Measurements from ENCODE around the gene IFTAP.
"Not testable (repeated sequence)": the region's sequence is repeated elsewhere in the genome, so short reads cannot be mapped to it uniquely, and the experiment has no call there.

IFTAP gene

DNA sequence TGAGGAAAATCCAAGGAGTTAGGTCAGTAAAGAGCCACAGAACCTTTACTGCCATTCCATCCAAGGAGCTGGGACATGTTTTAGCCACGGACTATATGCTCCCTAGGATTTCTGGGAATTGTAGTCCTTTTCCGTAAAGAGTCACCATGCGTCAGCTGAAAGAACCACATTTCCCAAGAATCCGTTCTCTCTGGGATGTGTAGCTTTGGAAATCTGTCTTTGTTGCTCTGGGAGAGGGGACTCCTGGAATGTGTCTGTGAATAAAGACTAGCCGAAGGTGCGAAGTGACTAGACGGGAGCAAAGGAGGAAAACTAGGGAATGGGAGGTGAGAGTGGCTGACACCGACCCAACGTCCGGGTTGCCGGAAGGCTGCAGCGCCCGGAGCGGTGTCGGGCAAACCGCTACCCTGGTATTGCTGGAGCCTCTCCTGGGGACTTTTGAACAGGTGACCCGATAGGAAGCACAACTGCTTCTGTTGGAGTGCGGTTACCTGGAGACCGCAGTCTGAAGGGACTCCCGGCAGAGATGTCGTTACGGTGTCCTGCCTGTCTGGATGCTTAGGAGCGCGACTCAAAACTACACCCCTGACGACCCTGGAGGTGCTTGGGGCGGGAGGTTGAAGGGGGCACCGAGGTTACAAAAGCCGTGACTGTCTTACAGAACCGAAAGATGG, at the start of gene IFTAP:
Gene IFTAP (plus strand): TSS at position 187 of the 674 bp plus-strand sequence. CDS start 15,602 bp downstream, outside the sequence.
- peak; percentile 21 for DNase-seq

DNA sequence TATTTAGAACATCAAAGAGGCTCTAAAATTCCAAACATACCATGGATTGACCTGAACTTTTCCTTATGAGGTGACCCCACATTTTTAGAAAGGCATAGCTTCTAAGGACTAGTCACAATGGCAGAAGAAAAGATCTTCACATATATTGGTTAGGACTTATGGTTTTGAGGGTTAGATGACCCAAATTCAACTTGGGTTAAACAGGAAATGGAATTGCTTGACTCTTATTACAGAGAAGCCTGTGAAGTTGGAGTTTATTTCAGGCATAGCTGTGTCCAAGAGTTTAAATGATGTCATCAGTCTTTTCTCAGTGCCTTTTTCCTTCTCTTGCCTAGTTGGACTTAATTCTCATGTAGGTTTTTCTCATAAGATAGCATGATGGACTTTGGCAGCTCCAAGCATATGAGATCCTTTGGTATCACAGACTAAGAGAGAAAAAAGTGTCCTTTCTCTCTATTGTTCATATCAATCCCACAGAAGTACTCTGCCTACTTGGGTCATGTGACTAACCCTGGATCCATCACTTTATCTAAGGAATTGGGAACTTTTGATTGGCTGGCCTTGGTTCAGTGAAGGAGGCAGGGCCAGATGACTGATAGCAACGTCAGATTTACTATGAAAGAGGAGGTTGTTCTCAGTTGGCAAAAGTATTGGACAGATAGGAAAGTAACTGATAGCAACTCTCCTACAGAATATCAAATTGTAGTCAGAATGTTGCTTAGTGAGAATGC, 43.8 kb upstream of the IFTAP start:
- no peak for DNase-seq

DNA sequence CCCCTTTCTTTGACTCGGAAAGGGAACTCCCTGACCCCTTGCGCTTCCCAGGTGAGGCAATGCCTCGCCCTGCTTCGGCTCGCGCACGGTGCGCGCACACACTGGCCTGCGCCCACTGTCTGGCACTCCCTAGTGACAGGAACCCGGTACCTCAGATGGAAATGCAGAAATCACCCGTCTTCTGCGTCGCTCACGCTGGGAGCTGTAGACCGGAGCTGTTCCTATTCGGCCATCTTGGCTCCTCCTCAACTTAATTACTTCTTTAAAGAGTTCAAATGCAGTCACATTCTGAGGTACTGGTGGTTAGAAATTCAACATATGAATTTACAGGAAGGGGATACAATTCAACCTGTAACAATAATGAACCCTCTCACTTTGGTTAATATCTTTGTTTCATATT, 36.9 kb upstream of the IFTAP start:
- DNase-seq: not testable (repeated sequence)

GRCh38 chr11:36557991-36558390, 36.3 kb upstream of the IFTAP start:
- no peak for DNase-seq

DNA sequence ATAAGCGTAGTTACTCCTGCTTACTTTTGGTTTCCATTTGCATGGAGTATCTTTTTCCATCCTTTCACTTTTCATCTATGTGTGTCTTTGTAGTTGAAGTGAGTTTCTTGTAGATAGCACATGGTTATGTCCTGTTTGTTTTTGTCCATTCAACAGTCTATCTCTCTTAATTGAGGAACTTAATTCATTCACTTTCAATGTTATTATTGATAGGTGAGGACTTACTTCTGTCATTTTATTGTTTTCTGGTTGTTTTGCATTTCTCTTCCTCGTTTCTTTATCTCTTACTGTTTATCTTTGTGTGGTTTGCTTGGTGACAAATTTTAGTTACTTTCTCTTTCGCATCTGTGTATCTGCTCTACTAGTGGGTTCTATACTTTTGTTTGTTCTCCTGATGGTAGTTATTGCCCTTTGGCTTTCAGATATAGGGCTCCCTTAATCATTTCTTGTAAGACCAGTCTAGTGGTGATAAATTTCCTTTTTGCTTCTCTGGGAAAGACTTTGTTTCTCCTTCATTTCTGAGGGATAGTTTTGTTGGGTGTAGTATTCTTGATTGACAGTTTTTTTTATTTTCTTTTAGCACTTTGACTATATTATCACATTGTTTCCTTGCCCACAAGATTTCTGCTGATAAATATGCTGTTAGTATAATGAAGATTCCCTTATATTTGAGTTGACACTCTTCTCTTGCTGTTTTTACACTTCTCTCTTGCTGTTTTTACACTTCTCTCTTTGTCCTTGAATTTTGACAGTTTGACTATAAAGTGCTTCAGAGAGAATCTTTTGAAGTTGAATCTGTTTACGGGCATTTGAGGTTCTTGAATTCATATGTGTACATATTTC, 35.5 kb upstream of the IFTAP start:
- no peak for DNase-seq

- DNase-seq: no peak
Observed at GRCh38 chr11:36564376-36565030, 29.8 kb upstream of the IFTAP start.

DNA sequence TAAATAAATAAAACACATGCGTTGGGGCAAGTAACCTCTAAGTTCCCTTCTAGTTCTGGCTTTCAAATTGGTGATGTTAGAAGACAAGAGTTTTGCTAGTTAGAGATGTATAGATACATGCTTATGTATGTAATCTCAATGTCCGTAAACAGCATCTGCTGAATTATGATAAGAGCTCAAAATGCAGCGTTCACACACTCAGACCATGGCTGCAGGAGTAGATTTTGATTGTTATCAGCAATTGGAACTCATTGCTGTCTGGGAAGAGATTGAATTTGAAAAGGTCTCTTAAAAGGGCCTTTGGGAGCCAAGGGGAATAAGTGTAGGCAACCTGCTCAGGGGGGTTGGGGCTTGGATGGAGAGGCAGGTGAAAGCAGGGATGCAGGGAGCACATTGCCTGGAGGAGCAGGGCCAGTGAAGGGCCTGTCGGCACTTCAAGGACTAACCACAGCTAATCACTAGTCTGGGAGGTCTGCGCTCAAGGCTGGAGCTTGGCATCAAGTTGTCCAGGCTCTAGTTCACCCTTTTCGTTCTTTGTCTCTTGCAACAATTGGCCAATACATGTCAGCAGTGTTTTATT, 29.2 kb upstream of the IFTAP start:
- no peak for DNase-seq

- DNase-seq: no peak
Observed at GRCh38 chr11:36566407-36567053, 27.8 kb upstream of the IFTAP start.

DNA sequence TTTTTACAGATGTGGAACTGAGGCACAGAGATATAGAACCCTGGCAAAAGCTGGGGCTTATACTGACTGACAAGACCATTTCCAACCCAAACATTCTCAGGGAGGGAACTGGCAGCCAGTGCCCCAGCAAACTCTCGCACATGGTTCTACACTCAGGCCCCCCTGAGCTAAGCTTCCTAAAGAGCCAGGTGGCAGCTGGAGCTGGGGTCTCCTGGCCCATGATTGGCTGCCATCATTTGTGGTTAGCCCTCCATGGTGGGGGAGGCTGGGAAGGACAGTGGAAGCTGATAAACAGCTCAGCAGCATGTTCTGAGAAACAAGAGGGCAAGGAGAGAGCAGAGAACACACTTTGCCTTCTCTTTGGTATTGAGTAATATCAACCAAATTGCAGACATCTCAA, 26.6 kb upstream of the IFTAP start, which contains the start of gene RAG1:
Gene RAG1 (plus strand): TSS at position 314 of the 400 bp plus-strand sequence. CDS start 5,298 bp downstream, outside the sequence.
- DNase-seq: no peak

DNA sequence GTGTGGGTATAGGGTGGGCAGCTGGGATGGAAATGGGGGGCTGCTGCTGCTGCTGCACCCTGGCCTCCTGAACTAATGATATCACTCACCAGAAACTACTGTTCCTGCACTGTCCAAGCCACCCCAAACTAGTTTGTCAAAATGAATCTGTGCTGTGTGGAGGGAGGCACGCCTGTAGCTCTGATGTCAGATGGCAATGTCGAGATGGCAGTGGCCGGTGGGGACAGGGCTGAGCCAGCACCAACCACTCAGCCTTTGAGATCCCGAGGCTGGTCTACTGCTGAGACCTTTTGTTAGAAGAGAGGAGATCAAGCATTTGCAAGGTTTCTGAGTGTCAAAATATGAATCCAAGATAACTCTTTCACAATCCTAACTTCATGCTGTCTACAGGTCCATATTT, 25.2 kb upstream of the IFTAP start:
- DNase-seq: no peak

DNA sequence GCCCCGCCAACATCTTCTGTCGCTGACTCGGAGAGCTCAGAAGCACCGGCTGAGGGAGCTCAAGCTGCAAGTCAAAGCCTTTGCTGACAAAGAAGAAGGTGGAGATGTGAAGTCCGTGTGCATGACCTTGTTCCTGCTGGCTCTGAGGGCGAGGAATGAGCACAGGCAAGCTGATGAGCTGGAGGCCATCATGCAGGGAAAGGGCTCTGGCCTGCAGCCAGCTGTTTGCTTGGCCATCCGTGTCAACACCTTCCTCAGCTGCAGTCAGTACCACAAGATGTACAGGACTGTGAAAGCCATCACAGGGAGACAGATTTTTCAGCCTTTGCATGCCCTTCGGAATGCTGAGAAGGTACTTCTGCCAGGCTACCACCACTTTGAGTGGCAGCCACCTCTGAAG, 19.8 kb upstream of the IFTAP start:
- no peak for DNase-seq

- no peak for DNase-seq
Observed at GRCh38 chr11:36577373-36577772, 16.9 kb upstream of the IFTAP start.

DNA sequence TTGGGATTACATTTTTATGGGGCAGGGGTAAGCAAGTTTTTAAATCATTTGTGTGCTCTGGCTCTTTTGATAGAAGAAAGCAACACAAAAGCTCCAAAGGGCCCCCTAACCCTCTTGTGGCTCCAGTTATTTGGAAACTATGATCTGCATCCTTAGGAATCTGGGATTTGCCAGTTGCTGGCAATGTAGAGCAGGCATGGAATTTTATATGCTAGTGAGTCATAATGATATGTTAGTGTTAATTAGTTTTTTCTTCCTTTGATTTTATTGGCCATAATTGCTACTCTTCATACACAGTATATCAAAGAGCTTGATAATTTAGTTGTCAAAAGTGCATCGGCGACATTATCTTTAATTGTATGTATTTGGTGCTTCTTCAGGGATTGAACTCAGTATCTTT, 16.4 kb upstream of the IFTAP start:
- DNase-seq: no peak

GRCh38 chr11:36578458-36578857, 15.8 kb upstream of the IFTAP start:
- no peak for DNase-seq

- DNase-seq: no peak
Observed at GRCh38 chr11:36581536-36581935, 12.8 kb upstream of the IFTAP start.

DNA sequence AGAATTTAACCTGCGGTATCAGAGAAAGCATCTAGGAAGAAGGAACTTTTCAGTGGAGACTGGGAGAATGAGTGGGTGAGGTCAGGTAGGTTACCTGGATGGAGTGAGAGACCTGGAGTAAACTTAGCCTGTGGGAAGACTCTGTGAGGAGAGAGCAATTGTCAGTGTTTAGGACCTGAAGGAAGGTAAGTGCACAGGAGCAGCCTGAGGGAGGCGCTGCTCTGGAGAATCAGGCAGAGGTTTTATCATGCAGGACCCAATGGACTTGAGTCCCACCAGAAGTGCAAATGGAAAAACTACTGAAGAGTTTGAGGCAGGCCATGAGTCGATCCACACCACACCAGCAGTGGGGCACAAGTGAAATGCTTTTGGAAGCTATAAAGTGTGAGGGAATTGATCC, 10.6 kb upstream of the IFTAP start:
- no peak for DNase-seq

DNA sequence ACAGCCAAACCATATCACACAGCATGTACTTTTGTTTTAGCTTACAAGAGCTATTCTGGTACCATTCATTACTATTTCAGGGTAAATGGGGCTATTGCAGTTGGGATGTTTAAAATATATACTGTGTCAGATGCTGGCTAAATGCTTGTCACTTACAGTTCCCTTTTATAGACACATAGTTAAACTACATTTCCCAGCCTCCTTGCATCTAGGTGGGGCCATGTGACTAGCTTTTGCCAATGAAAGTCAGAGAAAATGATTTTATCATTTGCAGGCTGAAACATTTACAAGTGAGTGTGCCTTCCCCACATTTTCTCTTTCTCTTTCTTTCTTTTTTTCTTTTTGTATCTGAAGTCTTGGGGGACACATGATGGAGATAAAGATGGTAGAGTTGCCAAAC, 7.8 kb upstream of the IFTAP start:
- no peak for DNase-seq

- no peak for DNase-seq
Observed at GRCh38 chr11:36588099-36588498, 6.2 kb upstream of the IFTAP start.

- DNase-seq: no peak
Observed at GRCh38 chr11:36590513-36590912, 3.8 kb upstream of the IFTAP start.

DNA sequence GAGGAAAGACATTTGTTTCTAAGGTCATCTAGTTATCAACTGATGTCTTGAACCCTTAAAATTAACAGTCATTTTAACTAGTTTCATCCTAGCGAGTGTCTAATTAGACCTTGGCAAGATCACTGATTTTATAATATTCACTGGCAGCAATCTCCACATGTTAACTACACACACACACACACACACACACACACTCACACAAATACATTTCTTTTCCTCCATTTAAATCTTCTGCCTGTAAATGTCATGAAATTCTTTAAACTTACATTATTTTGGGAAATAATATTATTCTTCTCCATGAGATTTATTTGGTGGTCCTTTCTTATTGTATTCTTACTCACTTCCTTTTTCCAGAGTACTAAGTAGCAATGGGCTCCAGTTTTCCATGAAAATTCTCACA, 2.9 kb upstream of the IFTAP start:
- no peak for DNase-seq

- no peak for DNase-seq
Observed at GRCh38 chr11:36596880-36597279, 2.6 kb downstream of the IFTAP start.

DNA sequence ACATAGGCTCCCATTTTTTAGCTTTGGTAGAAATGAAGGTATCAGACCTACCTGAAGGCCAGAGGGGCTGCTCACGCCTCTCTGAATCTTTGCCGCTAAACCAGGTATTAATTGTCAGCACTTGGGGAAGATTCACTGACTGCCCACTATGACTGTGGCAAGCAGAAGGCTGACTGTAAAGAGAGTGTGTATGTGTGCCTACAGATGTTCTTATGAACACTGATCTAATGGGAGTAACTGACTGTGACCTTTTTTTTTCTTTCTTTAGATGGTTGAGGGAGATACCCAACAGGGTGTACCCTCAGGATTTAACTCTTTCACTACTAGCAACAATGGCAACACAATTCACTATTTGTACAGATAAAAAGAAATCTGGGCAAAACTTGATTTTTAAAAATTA, 3.7 kb downstream of the IFTAP start, which contains the start of gene RAG2:
Gene RAG2 (minus strand): TSS at position 186 of the 400 bp plus-strand sequence. CDS start 4,068 bp downstream, outside the sequence.
- DNase-seq: no peak
